Muscle layer of duodenum (tissue), 2 donors: ENCODE results near the gene SLC15A4.

ENCODE experiments used
- H3K27ac ChIP-seq: one replicate; pipeline ENCODE4 v1.7.0; 2013; ENCODE audit warnings: mild to moderate bottlenecking, low read length
- H3K27me3 ChIP-seq: one replicate; pipeline ENCODE4 v1.7.0; 2013; ENCODE audit warnings: low read depth, mild to moderate bottlenecking, control low read depth, low read length
- H3K36me3 ChIP-seq, 2 donors: one replicate each; pipeline ENCODE4 v1.7.0; 2013; ENCODE audit warnings: low read length in 2 of 2, control low read depth in 1 of 2, mild to moderate bottlenecking in 1 of 2; ENCODE audit not compliant: insufficient read depth in 2 of 2, control insufficient read depth in 1 of 2
- H3K4me1 ChIP-seq, 2 donors: one replicate each; pipeline ENCODE4 v1.7.0; 2013; ENCODE audit warnings: low read length in 2 of 2, mild to moderate bottlenecking in 2 of 2, control low read depth in 1 of 2, moderate library complexity in 1 of 2; ENCODE audit not compliant: insufficient read depth in 2 of 2, control insufficient read depth in 1 of 2
- H3K4me3 ChIP-seq, 2 donors: one replicate each; pipeline ENCODE4 v1.7.0; 2013; ENCODE audit warnings: low read length in 2 of 2, low read depth in 1 of 2, mild to moderate bottlenecking in 1 of 2
- H3K9me3 ChIP-seq, 2 donors: one replicate each; pipeline ENCODE4 v1.7.0; 2013; ENCODE audit warnings: low read length in 2 of 2, control low read depth in 1 of 2, mild to moderate bottlenecking in 1 of 2; ENCODE audit not compliant: control insufficient read depth in 1 of 2
- donor health status: healthy.

Gene SLC15A4

GRCh38 chr12:128766738-128767501 is 56.8 kb downstream of the SLC15A4 start:
- H3K27ac ChIP-seq, result no peak overlapping the region
- no peaks in the 10 kb centered on the region for H3K27me3 ChIP-seq
- H3K9me3 ChIP-seq, result no peaks in the 10 kb centered on the region
- no peaks in the 10 kb centered on the region for H3K4me1 ChIP-seq
- no peaks in the 10 kb centered on the region for H3K36me3 ChIP-seq
- no peak overlapping the region for H3K4me3 ChIP-seq

- Histone ChIP-seq H3K4me3 (no peak overlapping the region), H3K9me3 (no peaks in the 10 kb centered on the region), H3K27ac (no peak overlapping the region), H3K27me3 (no peaks in the 10 kb centered on the region), H3K4me1 (no peaks in the 10 kb centered on the region), H3K36me3 (no peaks in the 10 kb centered on the region)
Measured at GRCh38 chr12:128763395-128763794, 60.4 kb downstream of the SLC15A4 start.

- no peaks in the 10 kb centered on the region for H3K9me3 ChIP-seq
- no peaks in the 10 kb centered on the region for H3K27me3 ChIP-seq
- no peak overlapping the region for H3K4me3 ChIP-seq
- no peaks in the 10 kb centered on the region for H3K4me1 ChIP-seq
- no peak overlapping the region for H3K27ac ChIP-seq
- no peaks in the 10 kb centered on the region for H3K36me3 ChIP-seq
Measured at GRCh38 chr12:128761379-128761790, 62.4 kb downstream of the SLC15A4 start.

- Histone ChIP-seq H3K4me1 (no peaks in the 10 kb centered on the region), H3K27me3 (no peaks in the 10 kb centered on the region), H3K36me3 (no peaks in the 10 kb centered on the region), H3K27ac (no peak overlapping the region), H3K4me3 (no peak overlapping the region), H3K9me3 (no peaks in the 10 kb centered on the region)
Measured at GRCh38 chr12:128755566-128755965, 68.2 kb downstream of the SLC15A4 start.

- H3K9me3 ChIP-seq, result no peaks in the 10 kb centered on the region
- H3K27ac ChIP-seq, result no peak overlapping the region
- no peaks in the 10 kb centered on the region for H3K36me3 ChIP-seq
- H3K27me3 ChIP-seq, result no peaks in the 10 kb centered on the region
- H3K4me3 ChIP-seq, result no peak overlapping the region
- no peaks in the 10 kb centered on the region for H3K4me1 ChIP-seq
Measured at GRCh38 chr12:128754275-128754674, 69.5 kb downstream of the SLC15A4 start.

GRCh38 chr12:128753438-128753837 is 70.3 kb downstream of the SLC15A4 start:
- Histone ChIP-seq H3K27me3 (no peaks in the 10 kb centered on the region), H3K36me3 (no peaks in the 10 kb centered on the region), H3K4me3 (no peak overlapping the region), H3K27ac (no peak overlapping the region), H3K9me3 (no peaks in the 10 kb centered on the region), H3K4me1 (no peaks in the 10 kb centered on the region)

- Histone ChIP-seq H3K4me3 (no peak overlapping the region), H3K4me1 (no peaks in the 10 kb centered on the region), H3K9me3 (no peaks in the 10 kb centered on the region)
Measured at GRCh38 chr12:128752386-128752785, 71.4 kb downstream of the SLC15A4 start.

GRCh38 chr12:128747441-128747840 is 76.3 kb downstream of the SLC15A4 start:
- Histone ChIP-seq H3K27me3 (no peaks in the 10 kb centered on the region), H3K27ac (no peak overlapping the region), H3K36me3 (no peaks in the 10 kb centered on the region), H3K4me3 (no peak overlapping the region), H3K9me3 (no peaks in the 10 kb centered on the region), H3K4me1 (no peaks in the 10 kb centered on the region)

More at GRCh38 chr12:128752386-128752785, 71.4 kb downstream of the SLC15A4 start:
- Histone ChIP-seq H3K27ac (no peak overlapping the region), H3K27me3 (no peaks in the 10 kb centered on the region), H3K36me3 (no peaks in the 10 kb centered on the region)

- H3K27me3 ChIP-seq, result no peaks in the 10 kb centered on the region
- no peaks in the 10 kb centered on the region for H3K36me3 ChIP-seq
- no peaks in the 10 kb centered on the region for H3K9me3 ChIP-seq
- H3K4me3 ChIP-seq, result no peak overlapping the region
- H3K4me1 ChIP-seq, result no peaks in the 10 kb centered on the region
- H3K27ac ChIP-seq, result no peak overlapping the region
Measured at GRCh38 chr12:128745772-128746689, 77.7 kb downstream of the SLC15A4 start.

GRCh38 chr12:128743916-128744315 is 79.8 kb downstream of the SLC15A4 start:
- no peak overlapping the region for H3K4me3 ChIP-seq
- H3K9me3 ChIP-seq, result no peaks in the 10 kb centered on the region
- no peak overlapping the region for H3K27ac ChIP-seq
- no peaks in the 10 kb centered on the region for H3K4me1 ChIP-seq
- no peaks in the 10 kb centered on the region for H3K27me3 ChIP-seq
- no peaks in the 10 kb centered on the region for H3K36me3 ChIP-seq
